H9 (cell line): Measurements from ENCODE around the gene SPATA31E1. TPM values are rescaled to one million over a fixed set of nuclear protein-coding genes. Genes with fewer than 3 reads are reported as not detected.

Experiments
- DNase-seq: peaks from one replicate; pipeline ENCODE4 v3.0.0-alpha.2; 2017
- H2AFZ ChIP-seq: one replicate; pipeline ENCODE4 v1.6.1; 2013; ENCODE audit warnings: mild to moderate bottlenecking, low read length, control low read depth, moderate library complexity
- H2AK5ac ChIP-seq: 2 replicates; pipeline ENCODE4 v1.6.1; 2013; ENCODE audit warnings: low read length, control low read depth, mixed read lengths; ENCODE audit not compliant: insufficient read length
- H2BK120ac ChIP-seq: one replicate; pipeline ENCODE4 v1.6.1; 2013; ENCODE audit warnings: low read depth, mild to moderate bottlenecking, low read length, control low read depth, inconsistent platforms; ENCODE audit not compliant: poor library complexity, severe bottlenecking
- H2BK12ac ChIP-seq: 2 replicates; pipeline ENCODE4 v1.6.1; 2013; ENCODE audit warnings: low read length, control low read depth, mixed read lengths, low read depth; ENCODE audit not compliant: insufficient read length
- H2BK15ac ChIP-seq: 2 replicates; pipeline ENCODE4 v1.6.1; 2013; ENCODE audit warnings: low read depth, low read length, control low read depth
- H2BK20ac ChIP-seq: one replicate; pipeline ENCODE4 v1.6.1; 2013; ENCODE audit warnings: low read depth, mild to moderate bottlenecking, low read length, control low read depth, inconsistent platforms; ENCODE audit not compliant: poor library complexity, severe bottlenecking
- H2BK5ac ChIP-seq: 2 replicates; pipeline ENCODE4 v1.6.1; 2013; ENCODE audit warnings: low read length, control low read depth, mixed read lengths; ENCODE audit not compliant: insufficient read length
- H3K14ac ChIP-seq: 2 replicates; pipeline ENCODE4 v1.6.1; 2013; ENCODE audit warnings: low read length, control low read depth; ENCODE audit not compliant: insufficient read depth
- H3K18ac ChIP-seq: 2 replicates; pipeline ENCODE4 v1.6.1; 2013; ENCODE audit warnings: low read depth, mild to moderate bottlenecking, mixed read lengths, low read length, control low read depth; ENCODE audit not compliant: insufficient read length
- H3K23ac ChIP-seq: 2 replicates; pipeline ENCODE4 v1.6.1; 2013; ENCODE audit warnings: low read length, control low read depth, mixed read lengths, low read depth; ENCODE audit not compliant: insufficient read length
- H3K23me2 ChIP-seq: 2 replicates; pipeline ENCODE4 v1.6.1; 2013; ENCODE audit warnings: low read depth, mild to moderate bottlenecking, mixed read lengths, low read length, control low read depth; ENCODE audit not compliant: insufficient read length, poor library complexity, severe bottlenecking
- H3K27ac ChIP-seq: 2 replicates; pipeline ENCODE4 v1.5.1; 2013; ENCODE audit warnings: low read length, control low read depth, mixed read lengths, low read depth; ENCODE audit not compliant: insufficient read length
- H3K27me3 ChIP-seq: 2 replicates; pipeline ENCODE4 v1.6.1; 2013; ENCODE audit warnings: low read length, control low read depth, inconsistent platforms; ENCODE audit not compliant: insufficient read depth
- H3K4ac ChIP-seq: 2 replicates; pipeline ENCODE4 v1.6.1; 2013; ENCODE audit warnings: low read depth, mild to moderate bottlenecking, control low read depth, inconsistent platforms, low read length, moderate library complexity
- H3K4me1 ChIP-seq: 2 replicates; pipeline ENCODE4 v1.6.1; 2013; ENCODE audit warnings: low read length, control low read depth, inconsistent platforms; ENCODE audit not compliant: insufficient read depth
- H3K4me2 ChIP-seq: 2 replicates; pipeline ENCODE4 v1.6.1; 2013; ENCODE audit warnings: low read length, control low read depth, mixed read lengths; ENCODE audit not compliant: insufficient read length, insufficient read depth
- H3K56ac ChIP-seq: 2 replicates; pipeline ENCODE4 v1.6.1; 2013; ENCODE audit warnings: low read depth, mild to moderate bottlenecking, mixed read lengths, low read length, control low read depth; ENCODE audit not compliant: insufficient read length
- H3K79me1 ChIP-seq: 2 replicates; pipeline ENCODE4 v1.6.1; 2013; ENCODE audit warnings: low read depth, mild to moderate bottlenecking, moderate library complexity, low read length, control low read depth, inconsistent platforms; ENCODE audit not compliant: insufficient read depth, poor library complexity, severe bottlenecking
- H3K79me2 ChIP-seq: 2 replicates; pipeline ENCODE4 v1.6.1; 2013; ENCODE audit warnings: low read length, control low read depth, inconsistent platforms; ENCODE audit not compliant: insufficient read depth
- H3K9ac ChIP-seq: 2 replicates; pipeline ENCODE4 v1.6.1; 2013; ENCODE audit warnings: low read length, control low read depth, mixed read lengths; ENCODE audit not compliant: insufficient read length; ENCODE audit errors: extremely low read depth
- H3K9me3 ChIP-seq: one replicate; pipeline ENCODE4 v1.6.1; 2013; ENCODE audit warnings: low read depth, low read length, inconsistent platforms; ENCODE audit not compliant: control insufficient read depth
- H3T11ph ChIP-seq: one replicate; pipeline ENCODE4 v1.6.1; 2013; ENCODE audit warnings: mild to moderate bottlenecking, low read length, control low read depth, inconsistent platforms
- H4K20me1 ChIP-seq: one replicate; pipeline ENCODE4 v1.6.1; 2013; ENCODE audit not compliant: control insufficient read depth, insufficient read length, insufficient read depth
- H4K5ac ChIP-seq: 2 replicates; pipeline ENCODE4 v1.6.1; 2013; ENCODE audit warnings: low read depth, mild to moderate bottlenecking, mixed read lengths, low read length, control low read depth; ENCODE audit not compliant: insufficient read length
- H4K8ac ChIP-seq: replicated peaks from 2 replicates; pipeline ENCODE4 v1.6.1; 2013; ENCODE audit warnings: low read length, control low read depth, mixed read lengths, low read depth; ENCODE audit not compliant: insufficient read length
- H4K91ac ChIP-seq: 2 replicates; pipeline ENCODE4 v1.6.1; 2013; ENCODE audit warnings: low read depth, mild to moderate bottlenecking, moderate library complexity, mixed read lengths, low read length, control low read depth; ENCODE audit not compliant: insufficient read length
- H3K27ac Mint-ChIP-seq, 3 experiments: 2 replicates in 2 of 3; 3 replicates in 1 of 3; pipeline ENCODE4 v1.8.0; 2020 to 2021; ENCODE audit warnings: mixed read lengths in 3 of 3, mild to moderate bottlenecking in 1 of 3, moderate library complexity in 1 of 3
- H3K27me3 Mint-ChIP-seq: 2 replicates; pipeline ENCODE4 v1.8.0; 2021; ENCODE audit warnings: low read depth, mild to moderate bottlenecking, moderate library complexity, mixed read lengths
- H3K36me3 Mint-ChIP-seq, 3 experiments: 2 replicates in 2 of 3; 3 replicates in 1 of 3; pipeline ENCODE4 v1.8.0; 2020 to 2021; ENCODE audit warnings: low read depth in 3 of 3, mixed read lengths in 3 of 3; ENCODE audit not compliant: insufficient read depth in 1 of 3
- H3K4me1 Mint-ChIP-seq, 2 experiments: 2 replicates each; pipeline ENCODE4 v1.8.0; 2020; ENCODE audit warnings: mixed read lengths in 2 of 2
- H3K4me3 Mint-ChIP-seq, 2 experiments: 2 replicates in 1 of 2; 3 replicates in 1 of 2; pipeline ENCODE4 v1.8.0; 2020 to 2021; ENCODE audit warnings: mild to moderate bottlenecking in 2 of 2, mixed read lengths in 2 of 2, moderate library complexity in 1 of 2
- H3K9me3 Mint-ChIP-seq, 2 experiments: 2 replicates in 1 of 2; 3 replicates in 1 of 2; pipeline ENCODE4 v1.8.0; 2020; ENCODE audit warnings: mild to moderate bottlenecking in 2 of 2, mixed read lengths in 2 of 2, moderate library complexity in 1 of 2
- CTCF ChIP-seq: fragments of 200-600 bp; sonication (generic); conservative IDR thresholded peaks from 3 replicates; pipeline ENCODE4 v1.8.0; 2021; ENCODE audit warnings: antibody characterized with exemption, mild to moderate bottlenecking
- WGBS: extraction: QIAGEN DNeasy Blood & Tissue Kit; methylation state at CpG from one replicate; pipeline ENCODE4 v1.1.7; 2013; ENCODE audit warnings: missing lambda C conversion rate, low lambda C conversion rate, mixed read lengths; ENCODE audit not compliant: insufficient read length; ENCODE audit errors: extremely low coverage; 5-methylcytosine and 5-hydroxymethylcytosine counted together
- total RNA-seq: library from RNA; stranded (reverse); gene quantifications from 2 replicates; pipeline ENCODE4 v1.2.1, GENCODE V29; 2021

Gene SPATA31E1
- total RNA-seq, 1 experiment from 2014 or later = 0.09 TPM

GRCh38 chr9:87836951-87837705 lies 45.5 kb upstream of the SPATA31E1 start:
- Histone ChIP-seq H3K27me3 (no peaks in the 10 kb centered on the region), H2BK15ac (no peak overlapping the region), H2AK5ac (no peak overlapping the region), H3K79me2 (no peaks in the 10 kb centered on the region), H2BK5ac (no peak overlapping the region), H2BK20ac (no peak overlapping the region), H3K23me2 (no peaks in the 10 kb centered on the region), H3K9me3 (no peaks in the 10 kb centered on the region), H3K56ac (no peak overlapping the region), H3K4me2 (no peak overlapping the region), H3K79me1 (no peaks in the 10 kb centered on the region), H3K18ac (no peak overlapping the region), H4K8ac (no peak overlapping the region), H3K14ac (no peak overlapping the region), H2AFZ (no peak overlapping the region), H3K27ac (no peak overlapping the region), H4K5ac (no peak overlapping the region), H3K4me1 (no peaks in the 10 kb centered on the region; the same call in 1 of the 2 replicates), H3K9ac (no peak overlapping the region), H2BK12ac (no peak overlapping the region), H3K23ac (no peak overlapping the region), H2BK120ac (no peak overlapping the region), H4K20me1 (no peaks in the 10 kb centered on the region), H3T11ph (no peak overlapping the region), H3K4ac (no peak overlapping the region), H4K91ac (no peak overlapping the region)
- Mint-ChIP-seq H3K4me3 (no peak overlapping the region), H3K4me1 (peaks cover 5 to 8% of the 10 kb centered on the region in 2 experiments; a peak in 3 of 4 replicates), H3K27me3 (peaks cover 3% of the 10 kb centered on the region), H3K9me3 (peaks cover 4 to 12% of the 10 kb centered on the region in 2 experiments; a peak in 4 of 5 replicates), H3K36me3 (0 out of 7 replicates have a peak, but pooled peaks cover 0 to 6% (median 0%) of the 10 kb centered on the region in 3 experiments), H3K27ac (no peak overlapping the region; a peak in 1 of 7 replicates)
- no peak for TF ChIP-seq CTCF
- no CpG with 5 or more reads among the region's 7 CpGs for WGBS
- no peak for DNase-seq
